CD1c-positive myeloid dendritic cell (primary cell): ENCODE measurements around the gene RPRML.
A peak's percentile ranks its signal among the peaks of the same experiment; 100 is the strongest.
"Not testable (repeated sequence)": the region's sequence is repeated elsewhere in the genome, so short reads cannot be mapped to it uniquely, and the experiment has no call there.

ENCODE experiments used
- DNase-seq: peaks from one replicate; pipeline ENCODE4 v3.0.0-alpha.2; 2016; ENCODE audit errors: extremely low spot score

The RPRML gene

GRCh38 chr17:46979147-46979863, at the start of gene RPRML:
TSS of gene RPRML (minus strand) at chr17:46979253. CDS start at chr17:46979007, 246 bp downstream.
- DNase-seq, result peak; percentile 7

- DNase-seq, result not testable (repeated sequence)
Observed at GRCh38 chr17:47016966-47017365, 37.9 kb upstream of the RPRML start.

DNA sequence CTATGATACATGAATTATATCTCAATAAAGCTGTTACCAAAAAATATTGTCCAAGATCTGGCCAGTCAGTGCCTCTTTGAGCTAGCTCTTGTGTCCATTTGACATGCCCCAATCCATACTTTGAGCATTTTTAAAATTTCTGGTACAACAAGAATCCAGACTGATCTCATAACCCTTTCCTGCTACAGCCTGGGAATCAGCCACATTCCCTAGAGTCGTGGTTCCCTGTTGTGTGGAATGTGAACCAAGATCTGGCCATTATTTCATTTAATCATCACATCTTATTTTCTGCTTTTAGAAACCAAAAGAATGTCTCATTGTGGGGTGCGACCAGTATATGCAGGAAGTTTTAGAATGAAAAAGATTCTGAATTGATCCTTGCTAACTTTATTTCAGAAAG, 34.3 kb upstream of the RPRML start:
- DNase-seq, result no peak

- no peak for DNase-seq
Observed at GRCh38 chr17:47012457-47012856, 33.4 kb upstream of the RPRML start.

DNA sequence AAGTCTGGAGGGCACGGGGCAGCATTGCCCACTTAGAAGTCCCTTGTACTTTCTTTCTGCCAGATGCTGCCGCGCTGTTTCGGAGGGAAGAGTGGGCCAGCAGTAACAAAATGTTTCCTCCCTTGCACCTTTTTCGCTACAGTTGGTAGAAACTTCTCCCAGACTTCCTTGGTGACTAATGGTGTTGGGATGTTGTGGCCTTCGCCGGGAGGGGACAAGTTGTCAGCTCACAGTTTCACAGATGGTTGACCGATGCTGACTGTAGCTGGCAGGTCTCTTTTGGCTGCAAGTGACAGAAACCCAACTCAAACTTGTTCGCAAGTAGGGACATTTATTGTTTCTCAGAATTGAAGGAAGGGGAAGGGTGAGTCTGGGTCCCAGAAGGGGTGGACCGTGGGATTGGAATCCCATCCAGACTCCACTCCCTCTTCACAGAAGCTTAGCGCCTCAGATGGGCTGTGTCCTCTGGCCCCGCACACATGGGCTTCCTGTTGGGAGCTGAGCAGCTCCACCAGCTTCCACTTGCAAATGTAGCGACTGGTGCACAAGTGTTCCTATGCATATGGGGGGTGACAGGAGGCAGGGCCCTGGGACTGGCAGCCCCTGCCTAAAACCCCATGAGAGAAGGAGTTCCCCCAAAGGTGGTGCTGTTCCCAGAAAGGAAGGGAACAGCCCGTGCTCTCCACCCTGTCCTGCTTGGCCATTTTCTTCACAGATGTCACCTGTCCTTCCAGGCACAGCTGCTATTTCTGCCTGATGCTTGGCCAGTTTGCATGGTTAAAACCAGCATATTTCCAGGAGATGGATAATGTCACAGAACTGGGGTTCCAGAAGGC, 30.9 kb upstream of the RPRML start:
- DNase-seq, result no peak

GRCh38 chr17:47004906-47005305, 25.9 kb upstream of the RPRML start:
- no peak for DNase-seq

GRCh38 chr17:47003864-47004263, 24.8 kb upstream of the RPRML start:
- not testable (repeated sequence) for DNase-seq

DNA sequence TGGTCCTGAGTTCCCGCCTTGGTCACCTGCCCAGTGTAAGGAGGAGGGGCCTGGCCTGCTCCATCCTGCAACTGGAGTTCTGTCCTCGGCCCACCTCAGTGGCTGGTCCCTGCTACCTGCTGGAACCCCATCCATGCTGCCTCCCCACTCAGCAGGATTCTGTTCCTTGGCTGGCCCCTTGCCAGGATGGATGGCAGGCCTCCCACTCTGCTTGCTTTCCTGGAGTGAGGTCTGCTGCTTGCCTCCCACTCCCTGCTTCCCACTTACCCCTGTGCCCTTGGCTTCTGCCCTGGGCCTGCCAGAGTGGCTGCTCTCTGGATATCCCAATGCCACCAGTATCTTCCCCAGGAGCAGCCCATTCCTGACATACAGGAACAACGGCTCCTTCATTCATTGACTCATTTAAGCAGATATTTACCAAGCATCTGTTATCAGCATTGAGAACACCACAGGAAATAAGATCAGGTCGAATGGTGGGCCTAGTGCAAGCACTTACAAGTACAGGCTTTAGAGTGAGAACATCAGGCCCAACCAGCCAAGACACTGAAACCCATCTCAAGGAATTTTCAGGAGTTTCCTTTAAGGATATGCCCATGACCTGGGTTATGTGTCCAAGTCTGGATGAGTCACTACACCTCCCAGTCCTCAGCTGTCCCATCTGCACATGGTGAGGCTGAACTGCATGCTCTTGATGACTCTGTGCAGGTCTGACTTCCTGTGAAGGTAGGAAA, 17.0 kb upstream of the RPRML start:
- DNase-seq, result no peak

- DNase-seq, result no peak
Observed at GRCh38 chr17:46994993-46995392, 15.9 kb upstream of the RPRML start.

DNA sequence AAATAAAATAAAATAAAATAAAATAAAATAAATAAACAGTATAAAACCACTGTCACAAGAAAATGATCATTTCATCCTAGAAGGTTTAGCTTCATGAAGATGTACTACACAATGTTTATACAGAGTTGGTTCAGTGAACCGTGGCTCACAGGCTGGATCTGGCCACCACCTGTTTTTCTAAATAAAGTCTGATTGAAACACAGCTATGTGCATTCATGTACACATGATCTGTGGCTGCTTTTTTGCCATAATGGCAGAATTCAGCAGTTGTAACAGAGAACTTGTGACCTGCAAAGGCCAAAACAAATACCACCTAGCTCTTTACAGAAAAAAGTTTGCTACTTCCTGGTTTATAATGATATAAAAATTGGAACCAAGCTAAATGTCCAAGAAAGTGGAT, 12.6 kb upstream of the RPRML start:
- DNase-seq, result no peak

- no peak for DNase-seq
Observed at GRCh38 chr17:46989637-46990431, 10.8 kb upstream of the RPRML start.

- DNase-seq, result not testable (repeated sequence)
Observed at GRCh38 chr17:46987927-46988326, 8.9 kb upstream of the RPRML start.

DNA sequence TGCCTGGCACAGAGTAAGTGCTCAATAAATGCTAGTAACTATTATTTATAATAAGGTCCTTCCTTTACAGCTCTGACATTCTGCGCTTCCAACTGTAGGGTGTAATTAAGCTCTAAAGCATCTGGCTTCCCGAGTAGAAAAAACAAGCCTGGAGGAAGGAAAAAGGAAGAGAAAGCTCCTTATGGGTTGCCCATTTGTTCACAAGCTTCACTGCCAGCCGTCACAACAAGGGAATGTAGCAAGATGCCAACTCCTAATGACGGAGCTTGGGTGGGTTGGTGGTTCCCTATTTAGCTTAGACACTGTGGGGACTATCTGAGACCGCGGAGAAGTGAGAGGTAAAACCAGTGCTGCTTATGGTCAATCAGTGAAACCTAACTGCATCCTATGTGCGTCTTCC, 7.3 kb upstream of the RPRML start:
- DNase-seq, result no peak

- no peak for DNase-seq
Observed at GRCh38 chr17:46984892-46985291, 5.8 kb upstream of the RPRML start.

DNA sequence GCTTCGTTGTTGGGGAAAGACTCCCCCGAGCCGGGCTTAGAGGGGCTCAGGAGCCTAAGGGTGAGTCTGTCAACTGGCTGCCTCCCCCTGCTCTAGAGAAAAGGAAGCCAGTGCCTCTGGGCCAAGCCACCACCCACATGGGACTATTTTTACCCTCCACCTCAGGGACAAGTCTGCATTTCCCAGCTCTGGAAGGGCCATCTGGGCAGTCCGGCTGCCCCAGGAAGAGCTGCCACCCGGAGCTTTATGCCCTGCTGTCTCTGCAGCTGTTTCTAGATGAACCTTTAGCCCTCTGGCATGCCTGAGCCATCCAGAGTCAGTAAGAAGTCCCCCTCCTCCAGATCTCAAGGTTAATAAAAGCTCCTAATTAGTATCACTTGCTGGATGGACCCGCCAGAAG, 5.3 kb upstream of the RPRML start:
- DNase-seq, result no peak

GRCh38 chr17:46983782-46984181, 4.7 kb upstream of the RPRML start:
- DNase-seq, result no peak

DNA sequence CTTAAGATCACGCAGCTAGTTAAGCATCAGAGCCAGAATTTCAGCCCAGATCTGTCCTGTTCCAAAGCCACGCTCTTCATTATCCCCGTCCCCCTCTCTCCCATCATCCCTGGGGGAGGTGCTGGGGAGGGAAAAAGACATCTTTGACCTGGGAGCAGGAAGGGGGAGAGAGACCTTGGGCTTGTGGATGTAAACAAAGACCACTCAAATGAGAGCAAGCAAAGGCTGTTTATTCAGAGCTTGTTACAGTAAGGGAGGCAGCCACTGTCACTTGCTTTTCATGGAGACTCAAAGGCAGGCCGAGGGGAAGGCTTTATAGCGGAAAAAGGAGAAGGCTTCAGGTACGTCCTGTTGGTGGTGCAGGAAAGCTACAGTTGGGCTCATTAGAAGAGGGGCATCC, 3.5 kb upstream of the RPRML start:
- no peak for DNase-seq

DNA sequence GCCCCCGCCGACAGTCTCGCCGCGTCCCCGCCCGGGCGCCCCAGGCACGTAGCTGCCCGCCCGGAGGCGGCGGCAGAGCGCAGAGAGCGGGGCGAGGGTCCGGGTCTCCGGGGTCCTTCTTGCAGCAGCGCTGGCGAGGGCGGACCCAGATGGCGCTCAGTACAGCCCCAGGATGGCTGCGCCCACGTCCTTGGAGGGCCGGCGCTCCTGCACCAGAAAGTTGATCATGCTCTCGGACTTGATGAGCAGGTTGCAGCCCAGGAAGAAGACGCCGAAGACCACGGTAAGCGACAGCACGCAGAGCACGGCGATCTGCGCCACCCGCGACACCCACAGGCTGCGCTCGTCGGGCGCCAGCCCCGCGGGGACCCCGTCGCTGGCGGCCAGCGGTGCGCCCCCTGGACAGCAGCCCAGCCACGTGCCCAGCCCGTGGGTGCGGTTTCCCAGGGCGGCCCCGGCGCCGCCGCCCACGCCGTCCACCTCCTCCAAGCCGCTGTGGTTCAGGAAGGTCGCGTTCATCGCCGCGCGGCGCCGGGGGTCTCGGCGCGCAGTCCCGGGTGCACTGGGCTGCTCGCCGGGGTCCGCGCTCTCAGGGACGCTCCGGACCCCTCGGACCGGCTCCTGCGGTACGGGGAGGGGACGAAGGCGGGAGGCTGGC, 435 bp downstream of the RPRML start:
- no peak for DNase-seq

- no peak for DNase-seq
Observed at GRCh38 chr17:46977750-46978488, 1.1 kb downstream of the RPRML start.

DNA sequence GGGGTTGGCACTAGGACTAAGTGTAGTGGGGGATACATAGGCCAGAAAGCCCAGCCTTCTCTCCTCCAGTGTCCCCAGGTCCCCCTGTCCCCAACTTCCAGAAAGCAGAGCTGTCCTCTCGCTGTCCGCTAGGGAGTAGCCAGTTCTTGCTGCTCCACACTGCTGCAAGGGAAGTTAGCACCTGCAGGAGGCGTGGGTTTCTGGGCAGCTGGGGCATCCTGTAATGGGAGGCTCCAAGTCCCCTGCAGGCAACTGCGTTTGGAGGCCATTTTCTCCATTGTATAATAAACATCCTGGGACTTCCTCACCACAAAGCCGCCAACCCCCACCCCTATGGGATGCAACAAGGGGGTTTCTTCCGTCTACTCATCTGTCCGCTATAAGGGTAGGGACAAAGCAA, 1.7 kb downstream of the RPRML start:
- no peak for DNase-seq
